ENCODE measurements around the gene EN2.

Gene EN2

DNA sequence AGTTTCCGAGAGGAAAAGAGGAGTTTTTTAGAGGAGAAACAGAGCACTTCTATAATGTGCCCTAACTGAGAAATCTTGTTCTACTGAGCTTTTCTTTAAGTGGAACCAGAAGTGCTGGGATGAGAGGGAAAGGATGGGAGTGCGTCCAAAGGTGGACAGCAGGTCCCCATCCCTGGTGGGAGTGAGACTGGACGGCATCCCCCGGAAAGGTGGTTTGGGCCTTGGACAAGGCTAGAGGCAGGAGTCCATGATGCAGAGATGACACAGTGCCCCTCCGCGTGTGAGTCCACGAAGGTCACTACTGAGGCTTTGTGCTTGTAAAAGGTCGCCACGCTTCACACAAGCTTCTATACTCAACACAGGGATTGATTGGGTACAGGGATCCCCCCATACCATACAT, 6.1 kb upstream of the EN2 start:
- DNase-seq, result no peak

DNA sequence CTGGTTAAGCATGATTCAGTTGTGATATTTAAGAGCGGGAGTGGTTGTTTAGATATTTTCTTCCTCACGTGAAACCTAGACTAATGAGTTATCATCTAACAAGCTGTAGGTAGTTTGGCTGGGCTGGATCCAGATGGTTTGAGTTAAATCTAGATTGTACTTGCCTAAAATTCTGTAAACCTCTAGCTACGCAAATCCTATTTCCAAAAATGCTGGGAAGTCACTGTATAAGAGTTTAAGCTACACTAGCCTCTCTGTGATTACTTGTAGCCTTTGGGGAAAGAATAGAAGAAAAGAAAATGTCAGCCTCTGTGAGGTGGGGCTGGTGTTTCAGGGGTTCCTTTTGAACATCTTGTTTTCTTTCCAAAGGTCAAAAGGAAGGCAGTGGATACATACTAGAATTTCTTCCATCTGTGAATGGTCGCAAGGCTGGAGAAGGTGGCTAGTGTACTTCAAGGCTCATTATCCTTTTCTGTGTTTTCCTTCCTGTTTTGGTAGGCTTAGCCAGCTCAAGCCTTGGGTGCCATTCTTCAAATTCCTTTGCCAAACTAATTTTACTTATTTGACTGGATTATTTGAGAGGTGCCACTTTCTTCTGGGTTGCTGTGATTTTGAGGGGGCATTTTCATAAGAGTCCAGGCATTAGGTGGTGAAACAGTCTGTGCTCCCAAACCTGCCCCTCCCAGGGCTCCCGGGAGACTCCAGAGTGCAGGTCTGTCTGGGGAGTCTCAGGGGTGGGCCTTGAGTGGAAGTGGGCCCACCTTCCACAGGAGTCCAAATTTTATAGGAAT, 5.2 kb upstream of the EN2 start:
- DNase-seq, result no peak

DNA sequence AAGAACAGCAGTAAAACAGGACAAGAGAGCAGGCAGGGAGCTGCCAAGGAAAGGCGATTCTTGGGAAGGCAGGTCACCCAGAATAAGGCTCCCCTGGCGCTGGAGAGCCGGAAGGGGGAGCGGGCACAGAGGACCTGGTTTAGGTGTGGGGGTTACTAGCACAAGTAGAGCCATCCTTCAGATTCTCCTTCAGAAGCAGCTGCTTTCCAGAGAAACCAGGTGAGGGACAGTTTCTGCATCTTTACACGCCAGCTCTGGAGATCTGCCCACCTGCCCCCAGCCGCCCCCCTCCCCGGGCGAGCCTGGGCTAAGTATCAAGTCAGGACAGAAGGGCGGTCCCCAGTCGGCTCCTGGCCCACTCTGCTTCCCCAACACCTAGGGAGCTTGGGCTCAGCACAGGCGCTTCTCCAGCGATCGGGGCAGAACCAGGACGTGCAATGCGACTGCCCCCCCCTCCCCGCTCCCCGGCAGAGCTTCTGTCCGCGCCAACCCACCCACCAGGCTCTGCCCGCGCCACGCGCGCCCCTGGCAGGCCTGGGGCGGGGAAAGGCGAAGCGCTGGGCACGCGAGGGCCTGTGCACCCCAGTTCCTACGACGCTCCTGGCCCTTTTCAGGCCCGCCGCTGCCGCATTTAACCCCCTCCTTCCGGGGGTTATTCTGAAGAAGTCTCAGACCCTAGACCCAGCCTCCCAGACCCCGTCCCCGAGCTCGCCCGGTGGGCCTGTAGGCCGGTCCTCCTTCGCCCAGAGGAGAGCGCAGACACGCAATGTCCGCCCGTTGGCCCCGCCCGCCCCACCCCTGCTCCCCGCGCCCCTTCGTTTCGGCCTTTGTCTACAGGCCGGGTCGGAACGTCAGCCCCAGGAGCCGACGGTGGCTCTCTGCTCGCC, 4.4 kb upstream of the EN2 start:
- DNase-seq, result no peak

DNA sequence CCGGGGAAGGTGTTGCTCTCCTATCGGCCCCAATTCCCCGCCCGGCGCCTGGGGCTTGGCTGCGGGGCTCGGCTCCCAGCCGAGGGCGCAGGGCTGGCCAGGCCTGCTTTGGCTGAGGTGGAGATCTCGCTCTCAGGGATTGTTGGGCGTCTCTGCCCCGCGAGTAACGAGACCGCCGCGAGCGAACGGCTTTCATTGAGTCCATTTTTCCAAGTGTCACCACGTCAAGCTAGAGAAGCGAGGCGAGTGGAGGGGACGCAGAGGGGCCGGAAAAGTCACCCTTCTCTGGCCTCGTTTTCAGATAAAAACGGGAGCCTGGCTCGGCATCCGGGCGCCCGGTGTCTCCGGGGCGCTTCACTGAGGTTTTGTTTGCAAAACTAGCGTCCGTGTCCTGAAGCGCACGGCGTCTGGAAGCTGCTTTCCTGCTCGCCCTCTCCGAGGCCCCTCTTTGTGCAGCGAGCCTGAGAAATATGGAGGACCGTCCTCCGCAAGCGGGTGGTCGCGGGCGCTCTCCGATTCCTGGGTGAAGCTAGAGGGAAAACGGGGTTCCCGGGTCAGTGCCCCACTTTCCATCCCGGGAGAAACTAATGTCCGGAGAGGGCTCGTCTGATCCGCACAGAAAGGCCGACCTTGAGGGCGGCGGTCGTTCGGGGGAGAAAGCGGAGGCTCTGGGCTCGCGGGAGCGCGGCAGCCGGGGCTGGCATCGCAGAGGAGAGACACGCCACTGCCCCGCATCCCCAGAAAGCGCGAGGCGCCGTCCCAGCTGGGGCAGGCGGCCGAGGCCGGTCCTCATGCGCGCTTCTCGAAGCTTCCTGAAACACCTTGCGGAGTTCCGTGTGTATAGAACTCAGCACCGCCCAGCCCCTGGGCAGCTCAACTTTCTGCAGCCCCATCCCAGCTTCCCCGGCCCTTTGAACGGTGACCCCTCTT, 3.5 kb upstream of the EN2 start:
- peak; percentile 45 for DNase-seq

DNA sequence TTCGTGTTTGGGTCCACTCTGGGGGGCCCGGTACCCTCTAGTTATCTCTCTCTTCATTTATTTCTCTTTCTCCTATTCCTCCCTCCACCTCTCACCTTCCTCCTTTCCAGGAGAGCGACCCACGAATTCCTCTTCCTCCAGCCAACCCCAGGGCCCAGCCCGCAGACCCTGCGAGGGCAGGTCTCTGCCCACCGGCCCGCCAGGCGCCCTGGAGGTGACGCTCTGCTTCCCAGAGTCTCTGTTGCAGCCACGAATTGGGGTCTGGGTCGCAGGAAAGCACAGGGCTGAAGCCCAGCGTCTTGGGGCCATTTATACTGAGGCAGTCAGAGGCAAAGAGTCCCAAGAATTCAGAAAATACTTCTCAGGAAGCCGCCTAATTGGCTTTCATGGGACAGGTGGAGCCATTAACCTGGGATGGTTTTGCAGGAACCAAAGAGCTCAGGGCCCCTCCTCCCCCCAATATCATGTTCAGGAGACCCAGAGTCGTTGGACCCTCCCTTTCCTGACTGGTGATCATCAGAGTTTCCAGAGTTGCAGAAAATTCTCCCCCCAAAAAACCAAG, 2.7 kb upstream of the EN2 start:
- DNase-seq, result no peak

DNA sequence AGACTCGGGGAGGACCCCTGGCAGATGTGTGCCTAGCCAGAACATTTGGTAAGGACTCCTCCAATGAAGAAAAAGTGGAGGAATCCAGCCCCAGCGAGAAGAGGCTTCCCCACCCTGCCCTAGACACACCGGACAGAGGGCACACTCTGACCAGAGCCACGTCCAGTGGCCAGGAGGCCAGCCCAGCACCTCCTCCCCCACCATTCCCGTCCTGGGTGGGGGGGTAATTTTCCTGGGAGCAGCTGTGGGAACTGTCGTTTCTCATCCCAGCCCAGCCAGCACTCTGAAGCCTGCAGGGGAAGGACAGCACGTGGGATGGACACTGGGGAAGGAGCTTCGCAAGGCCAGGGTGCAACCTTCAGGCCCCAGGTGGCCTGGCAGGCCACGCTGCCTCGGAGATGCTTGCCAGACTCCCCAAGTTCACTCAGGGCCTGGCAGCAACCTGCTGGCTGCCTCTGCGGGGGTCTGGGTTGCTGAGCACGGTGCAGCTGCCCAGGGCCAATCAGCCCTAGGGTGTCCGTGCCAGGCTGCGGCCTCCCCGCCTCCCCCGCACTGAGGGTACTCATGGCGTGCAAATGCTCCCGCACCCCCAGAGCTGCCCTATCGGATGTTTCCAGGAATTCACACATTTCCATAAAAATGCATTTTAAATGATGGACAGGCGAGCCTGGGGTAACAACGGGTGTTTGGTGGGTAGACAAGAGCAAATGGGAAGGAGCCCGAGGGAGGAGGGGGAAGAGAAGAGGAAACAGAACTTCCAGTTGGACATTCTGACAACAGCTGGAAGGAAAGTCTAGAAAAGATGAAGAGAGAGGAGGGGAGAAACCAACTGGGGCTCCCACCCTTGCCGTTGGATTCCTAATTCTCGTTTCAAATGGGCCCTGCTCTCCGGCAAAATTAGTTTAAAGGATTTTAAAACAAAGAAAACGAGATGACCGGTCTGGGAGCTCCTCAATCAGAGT, 1.9 kb upstream of the EN2 start:
- DNase-seq, result no peak

DNA sequence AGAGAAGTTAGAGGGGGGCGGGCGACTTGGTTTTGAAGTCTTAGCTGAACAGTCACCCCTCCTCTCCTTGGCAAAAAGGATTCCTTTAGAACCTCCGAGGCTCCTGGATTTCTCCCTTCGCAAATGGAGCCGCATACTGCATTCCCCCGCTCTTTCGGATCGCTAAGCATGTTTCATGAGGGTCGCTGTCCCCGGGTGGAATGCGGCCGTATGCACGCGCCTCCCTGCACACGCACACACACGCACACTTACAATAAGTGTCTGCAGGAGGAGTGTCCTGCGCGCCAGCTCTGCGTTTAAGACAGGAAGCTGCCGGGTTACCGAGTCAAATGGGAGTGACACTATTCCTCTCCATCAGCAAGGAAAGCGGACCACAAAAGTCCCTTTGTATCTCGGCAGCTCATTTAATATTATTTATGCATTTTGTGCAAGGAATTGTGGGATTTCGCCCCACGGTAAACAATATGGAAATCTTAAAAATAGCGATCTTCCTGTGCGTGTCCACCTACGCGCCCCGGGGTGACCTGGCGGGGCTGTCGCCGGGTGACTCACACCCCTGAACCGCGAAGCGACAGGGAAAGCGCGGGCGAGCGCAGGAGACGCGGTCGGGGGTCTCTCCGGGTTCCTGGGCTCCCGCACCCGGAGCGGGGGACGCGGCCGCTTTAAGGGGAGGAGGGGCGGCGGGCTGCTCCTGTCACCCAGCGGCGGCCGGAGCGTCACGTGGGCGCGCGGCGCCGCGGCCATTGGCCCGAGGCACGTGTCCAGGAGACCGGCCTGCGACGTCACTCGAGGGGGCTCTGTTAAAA, 988 bp upstream of the EN2 start:
- DNase-seq, result peak; percentile 89

DNA sequence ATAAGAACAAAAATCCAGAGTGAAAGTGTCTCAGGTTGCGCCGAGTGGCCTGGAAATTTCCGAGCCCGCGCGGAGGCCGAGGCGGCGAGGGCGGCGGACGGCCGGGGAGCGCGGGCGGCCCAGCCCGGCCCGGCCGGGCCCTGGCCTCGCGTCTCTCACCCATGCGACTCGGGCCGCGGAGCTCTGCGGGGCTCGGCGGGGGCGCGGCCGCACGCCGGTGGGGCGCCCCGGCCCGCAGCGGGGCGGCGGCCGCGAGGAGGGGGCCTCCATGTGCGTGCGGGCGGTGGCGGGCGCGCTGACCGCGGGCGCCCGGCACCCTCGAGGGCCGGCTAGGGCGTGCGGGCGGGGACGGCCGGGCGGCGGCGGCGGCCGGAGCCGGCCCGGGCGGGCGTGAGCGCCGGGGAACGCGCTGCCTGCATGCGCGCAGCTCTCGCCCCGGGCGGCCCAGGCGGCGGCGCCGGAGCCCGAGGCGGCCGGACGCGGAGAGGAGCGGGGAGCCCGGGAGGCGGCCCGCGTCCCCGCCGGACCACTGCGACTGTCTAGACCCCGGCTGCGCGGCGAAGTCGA, 302 bp upstream of the EN2 start:
- DNase-seq, result peak; percentile 44

DNA sequence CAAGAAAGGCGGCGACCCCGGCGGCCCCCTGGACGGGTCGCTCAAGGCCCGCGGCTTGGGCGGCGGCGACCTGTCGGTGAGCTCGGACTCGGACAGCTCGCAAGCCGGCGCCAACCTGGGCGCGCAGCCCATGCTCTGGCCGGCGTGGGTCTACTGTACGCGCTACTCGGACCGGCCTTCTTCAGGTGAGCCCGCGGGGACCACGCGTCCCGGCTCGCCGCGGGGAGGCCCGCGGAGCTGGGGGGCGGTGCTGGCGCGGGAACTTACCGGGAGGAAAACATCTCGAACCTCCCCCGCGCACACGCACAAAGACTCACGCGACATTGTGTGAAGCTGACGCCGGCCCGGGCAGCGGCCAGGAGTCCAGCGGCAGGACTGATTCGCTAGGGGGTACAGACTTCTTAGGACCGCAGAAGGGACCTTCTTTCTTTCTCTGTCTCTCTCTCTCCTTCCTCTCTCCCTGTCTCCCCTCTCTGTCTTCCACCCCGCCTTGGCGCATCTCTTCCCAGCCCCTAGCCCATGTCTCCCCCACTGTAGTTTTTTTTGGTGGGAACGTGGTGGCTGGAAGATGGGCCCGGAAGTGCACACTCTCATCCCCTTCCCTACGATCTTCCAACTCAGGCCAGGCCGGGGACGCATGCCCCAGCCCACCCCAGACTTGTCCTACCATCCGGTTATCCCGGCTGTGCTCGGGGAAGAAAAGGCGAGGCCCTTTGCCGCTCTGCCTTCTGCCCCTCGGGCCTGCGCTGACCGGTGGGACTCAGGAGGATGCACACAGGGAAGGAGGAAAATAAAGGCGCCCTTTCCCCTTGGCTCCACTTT, 1.2 kb downstream of the EN2 start:
- DNase-seq, result no peak

DNA sequence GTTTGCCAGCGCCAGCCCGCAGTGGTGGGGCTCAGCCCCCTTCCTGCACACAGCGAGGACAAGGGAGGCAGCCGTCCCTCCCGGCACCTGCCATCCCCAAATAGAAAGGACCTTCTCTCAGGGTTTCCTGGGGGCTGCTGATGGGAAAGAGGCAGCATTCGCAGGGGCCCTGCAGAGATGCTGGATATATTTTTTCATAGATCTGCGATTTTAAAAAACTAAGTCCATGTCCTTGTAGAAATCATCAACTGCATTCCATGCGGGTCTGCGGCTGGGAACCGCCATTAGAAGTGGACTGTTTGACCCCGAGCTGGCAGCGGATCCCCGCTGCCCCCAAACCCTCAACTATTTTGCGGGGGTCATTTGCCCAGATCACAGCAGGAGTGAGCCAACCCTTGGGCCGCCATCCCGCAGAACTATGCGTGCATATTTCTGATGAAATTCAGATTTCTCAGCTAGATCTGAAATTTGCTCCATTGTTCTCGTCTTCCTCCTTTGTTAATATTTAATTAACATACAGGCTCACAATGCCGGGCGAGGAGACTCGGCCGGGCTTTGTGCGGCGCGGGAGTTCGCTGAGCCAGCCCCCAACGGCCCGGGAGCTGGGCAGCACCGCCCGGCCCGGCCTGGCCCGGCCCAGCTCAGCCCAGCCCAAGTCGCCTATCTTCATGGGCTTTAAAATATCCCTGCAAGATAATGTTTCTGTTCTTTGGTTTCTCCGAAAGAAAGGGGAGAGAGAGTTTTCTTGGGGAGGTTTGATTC, 2.0 kb downstream of the EN2 start:
- no peak for DNase-seq

DNA sequence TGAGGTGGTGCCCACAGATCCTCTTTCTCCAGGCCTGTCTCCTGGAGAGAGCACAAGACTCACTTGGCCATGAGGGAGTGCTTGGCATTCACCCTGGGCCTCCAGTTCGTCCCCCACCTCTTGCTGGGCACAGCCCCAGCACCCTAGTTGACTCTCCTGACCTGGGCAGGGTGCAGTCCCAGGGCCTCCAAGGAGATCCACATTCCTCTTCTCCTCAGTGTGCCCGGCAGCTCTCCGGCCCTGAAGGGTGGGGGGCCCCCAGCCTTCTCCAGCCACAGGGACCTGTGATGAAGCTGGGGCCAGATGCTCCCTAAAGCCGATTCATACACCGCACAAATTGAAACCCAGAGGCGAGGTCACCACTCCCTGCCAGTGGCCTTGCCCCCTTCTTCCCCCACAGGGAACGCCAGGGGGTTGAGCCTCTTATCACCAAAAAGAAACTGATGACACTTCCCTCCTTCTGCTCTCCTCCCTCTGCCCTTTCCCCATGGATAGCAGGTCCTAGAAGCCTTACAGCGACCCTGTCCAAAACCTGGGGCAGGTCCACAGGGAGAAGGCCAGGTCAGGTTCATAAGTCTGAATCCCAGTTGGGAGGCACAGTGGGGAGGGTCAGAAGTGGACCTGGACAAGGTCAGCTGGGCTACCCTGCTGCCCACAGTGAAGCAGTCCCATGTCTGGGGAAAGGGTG, 3.1 kb downstream of the EN2 start:
- no peak for DNase-seq

DNA sequence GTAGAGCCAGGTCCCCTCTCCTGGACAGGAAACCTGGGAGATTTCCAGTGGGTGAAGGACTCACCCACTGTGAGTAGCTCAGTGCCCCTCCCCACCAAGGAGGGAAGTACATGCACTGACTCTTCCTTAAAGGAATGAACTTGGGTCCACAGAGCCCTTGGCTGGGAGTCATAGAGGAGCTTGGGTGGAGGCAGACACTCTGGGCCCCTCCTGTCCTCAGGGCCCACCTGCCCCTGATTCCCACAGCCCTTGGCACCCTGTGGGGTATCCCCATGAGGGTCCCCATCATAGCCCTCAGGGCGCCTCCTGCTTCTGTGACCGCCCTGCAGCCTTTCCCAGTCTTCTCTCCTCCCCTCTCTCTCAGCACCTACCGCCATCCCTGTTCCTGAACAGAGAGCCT, 3.7 kb downstream of the EN2 start:
- no peak for DNase-seq

DNA sequence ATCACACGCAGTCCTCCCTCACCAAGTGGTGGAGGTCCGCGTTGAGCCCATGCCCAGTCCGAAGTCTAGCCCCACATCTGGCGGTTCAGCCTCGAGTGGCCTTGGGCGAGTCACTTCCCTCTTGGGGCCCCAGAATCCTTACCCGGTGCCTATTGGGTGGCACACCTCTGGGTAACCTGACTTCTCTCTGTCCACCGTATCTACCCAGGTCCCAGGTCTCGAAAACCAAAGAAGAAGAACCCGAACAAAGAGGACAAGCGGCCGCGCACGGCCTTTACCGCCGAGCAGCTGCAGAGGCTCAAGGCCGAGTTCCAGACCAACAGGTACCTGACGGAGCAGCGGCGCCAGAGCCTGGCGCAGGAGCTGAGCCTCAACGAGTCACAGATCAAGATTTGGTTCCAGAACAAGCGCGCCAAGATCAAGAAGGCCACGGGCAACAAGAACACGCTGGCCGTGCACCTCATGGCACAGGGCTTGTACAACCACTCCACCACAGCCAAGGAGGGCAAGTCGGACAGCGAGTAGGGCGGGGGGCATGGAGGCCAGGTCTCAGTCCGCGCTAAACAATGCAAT, 4.3 kb downstream of the EN2 start:
- DNase-seq, result no peak

DNA sequence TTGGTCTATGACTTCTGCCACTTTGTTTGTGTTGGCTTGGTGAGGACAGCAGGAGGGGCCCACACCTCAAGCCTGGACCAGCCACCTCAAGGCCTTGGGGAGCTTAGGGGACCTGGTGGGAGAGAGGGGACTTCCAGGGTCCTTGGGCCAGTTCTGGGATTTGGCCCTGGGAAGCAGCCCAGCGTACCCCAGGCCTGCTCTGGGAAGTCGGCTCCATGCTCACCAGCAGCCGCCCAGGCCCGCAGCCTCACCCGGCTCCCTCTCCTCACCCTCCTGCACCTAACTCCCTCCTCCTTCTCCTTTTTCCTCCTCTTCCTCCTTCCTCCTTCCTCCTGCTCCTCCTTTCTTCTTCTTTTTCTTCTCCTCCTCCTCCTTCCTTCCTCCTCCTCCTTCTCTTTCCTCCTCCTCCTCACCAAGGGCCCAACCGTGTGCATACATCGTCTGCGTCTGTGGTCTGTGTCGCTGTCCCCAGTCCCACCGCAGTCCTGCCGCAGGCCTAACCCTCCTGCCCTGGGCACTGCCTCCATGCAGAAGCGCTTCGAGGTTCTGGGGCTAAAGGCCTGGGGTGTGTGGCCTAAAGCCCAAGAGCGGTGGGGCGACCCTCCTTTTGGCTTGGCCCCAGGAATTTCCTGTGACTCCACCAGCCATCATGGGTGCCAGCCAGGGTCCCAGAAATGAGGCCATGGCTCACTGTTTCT, 5.3 kb downstream of the EN2 start:
- no peak for DNase-seq

DNA sequence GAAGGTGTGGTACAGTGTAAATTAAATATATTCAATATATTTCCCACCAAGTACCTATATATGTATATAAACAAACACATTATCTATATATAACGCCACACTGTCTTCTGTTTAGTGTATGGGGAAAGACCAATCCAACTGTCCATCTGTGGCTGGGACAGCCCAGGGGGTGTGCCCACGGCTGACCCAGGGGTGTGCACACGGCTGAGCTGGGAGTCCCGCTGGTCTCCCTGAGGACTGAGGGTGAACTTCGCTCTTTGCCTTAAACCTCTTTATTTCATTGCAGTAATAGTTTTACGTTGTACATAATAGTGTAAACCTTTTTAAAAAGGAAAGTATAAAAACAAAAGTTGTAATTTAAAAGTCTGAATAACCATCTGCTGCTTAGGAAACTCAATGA, 6.3 kb downstream of the EN2 start:
- no peak for DNase-seq

DNA sequence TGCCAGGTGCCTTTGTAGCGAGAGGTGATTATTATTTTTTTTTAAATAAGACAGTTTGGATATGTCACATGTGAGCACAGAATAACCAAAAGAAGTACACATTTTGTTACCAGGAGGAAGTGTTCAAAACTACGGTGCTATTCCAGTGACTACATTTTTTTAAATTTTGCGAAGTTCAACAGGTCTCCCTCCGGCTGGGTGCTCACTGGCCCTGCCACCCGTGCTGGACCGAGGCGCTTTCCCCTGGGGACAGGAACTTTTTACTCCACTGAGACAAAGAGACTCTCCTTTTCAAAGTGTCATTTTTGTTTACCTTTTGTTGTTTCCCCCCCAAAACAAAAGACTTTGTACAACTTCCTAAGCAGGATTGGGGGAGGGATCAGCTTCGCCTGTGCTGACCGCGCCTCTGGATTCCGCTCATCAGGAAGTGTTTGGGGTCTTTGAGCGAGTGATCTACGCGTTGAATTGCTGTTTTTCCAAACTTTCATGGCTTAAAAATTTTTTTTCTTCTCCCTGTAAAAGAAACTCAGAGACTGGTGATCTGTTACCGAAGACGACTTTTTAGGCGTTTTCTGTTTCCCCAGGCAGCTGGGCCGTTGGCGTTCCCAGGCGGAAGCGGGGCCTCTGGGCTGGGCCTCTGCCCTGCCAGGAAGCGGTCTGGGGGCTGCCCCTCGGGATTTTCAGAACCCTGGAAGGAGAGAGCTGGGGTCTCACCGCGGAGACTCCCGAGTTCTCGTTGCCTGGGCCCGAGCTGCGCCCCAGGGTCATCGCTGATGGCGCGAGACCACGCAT, 7.2 kb downstream of the EN2 start:
- DNase-seq, result no peak
